GM06990 (cell line): ENCODE measurements around the gene CPTP.

Experiments used
- DNase-seq: peaks from one replicate; pipeline ENCODE4 v3.0.0-alpha.2; 2011; ENCODE audit not compliant: insufficient read length; ENCODE audit errors: extremely low read depth
- H3K27me3 ChIP-seq: replicated peaks from 2 replicates; pipeline ENCODE4 v1.6.0; 2011; ENCODE audit warnings: low read length; ENCODE audit not compliant: control insufficient read depth, insufficient read depth
- H3K36me3 ChIP-seq: 2 replicates; pipeline ENCODE4 v1.5.1; 2011; ENCODE audit warnings: low read length; ENCODE audit not compliant: control insufficient read depth, insufficient read depth
- H3K4me3 ChIP-seq: replicated peaks from 2 replicates; pipeline ENCODE4 v1.5.1; 2011; ENCODE audit warnings: low read depth, mild to moderate bottlenecking, control low read depth, low read length
- TF ChIP-seq, protein P1 (sequence below): IDR thresholded peaks from 2 replicates; pipeline ENCODE4 v1.5.1; 2011; ENCODE audit warnings: low read length, control low read depth, mild to moderate bottlenecking, inconsistent platforms; ENCODE audit not compliant: insufficient read depth, poor library complexity, severe bottlenecking

CPTP gene

DNA sequence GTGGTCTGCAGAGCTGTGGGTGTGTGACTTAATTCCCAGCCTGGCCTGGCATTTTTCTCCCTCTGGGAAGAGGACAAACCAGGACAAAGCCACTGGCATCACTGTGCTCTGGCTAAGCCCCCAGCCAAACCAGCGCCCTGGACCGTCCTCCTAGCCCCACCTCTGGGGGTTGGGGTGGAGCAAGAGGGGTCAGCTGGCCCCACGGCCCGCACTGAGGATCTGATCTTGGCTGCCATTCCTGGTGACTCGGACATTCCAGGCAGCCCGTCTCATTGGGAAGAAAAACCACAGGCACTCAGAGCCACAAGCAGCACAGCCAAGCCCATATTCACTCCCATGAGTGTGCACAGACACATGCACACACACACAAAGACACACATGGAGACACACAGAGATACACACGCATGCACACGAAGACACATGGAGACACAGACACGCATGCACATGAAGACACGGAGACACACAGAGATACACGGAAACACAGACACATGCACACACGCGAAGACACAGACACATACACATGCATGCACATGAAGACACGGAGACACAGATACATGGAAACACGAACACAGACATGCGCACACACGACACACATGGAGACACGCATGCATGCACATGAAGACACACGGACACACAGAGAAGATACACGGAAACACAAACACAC, 36.0 kb downstream of the CPTP start:
- Histone ChIP-seq H3K27me3 (no peaks in the 10 kb centered on the region), H3K4me3 (no peak overlapping the region), H3K36me3 (no peaks in the 10 kb centered on the region)
- no peak for DNase-seq
- TF ChIP-seq, protein P1, sequence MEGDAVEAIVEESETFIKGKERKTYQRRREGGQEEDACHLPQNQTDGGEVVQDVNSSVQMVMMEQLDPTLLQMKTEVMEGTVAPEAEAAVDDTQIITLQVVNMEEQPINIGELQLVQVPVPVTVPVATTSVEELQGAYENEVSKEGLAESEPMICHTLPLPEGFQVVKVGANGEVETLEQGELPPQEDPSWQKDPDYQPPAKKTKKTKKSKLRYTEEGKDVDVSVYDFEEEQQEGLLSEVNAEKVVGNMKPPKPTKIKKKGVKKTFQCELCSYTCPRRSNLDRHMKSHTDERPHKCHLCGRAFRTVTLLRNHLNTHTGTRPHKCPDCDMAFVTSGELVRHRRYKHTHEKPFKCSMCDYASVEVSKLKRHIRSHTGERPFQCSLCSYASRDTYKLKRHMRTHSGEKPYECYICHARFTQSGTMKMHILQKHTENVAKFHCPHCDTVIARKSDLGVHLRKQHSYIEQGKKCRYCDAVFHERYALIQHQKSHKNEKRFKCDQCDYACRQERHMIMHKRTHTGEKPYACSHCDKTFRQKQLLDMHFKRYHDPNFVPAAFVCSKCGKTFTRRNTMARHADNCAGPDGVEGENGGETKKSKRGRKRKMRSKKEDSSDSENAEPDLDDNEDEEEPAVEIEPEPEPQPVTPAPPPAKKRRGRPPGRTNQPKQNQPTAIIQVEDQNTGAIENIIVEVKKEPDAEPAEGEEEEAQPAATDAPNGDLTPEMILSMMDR, result no peak

DNA sequence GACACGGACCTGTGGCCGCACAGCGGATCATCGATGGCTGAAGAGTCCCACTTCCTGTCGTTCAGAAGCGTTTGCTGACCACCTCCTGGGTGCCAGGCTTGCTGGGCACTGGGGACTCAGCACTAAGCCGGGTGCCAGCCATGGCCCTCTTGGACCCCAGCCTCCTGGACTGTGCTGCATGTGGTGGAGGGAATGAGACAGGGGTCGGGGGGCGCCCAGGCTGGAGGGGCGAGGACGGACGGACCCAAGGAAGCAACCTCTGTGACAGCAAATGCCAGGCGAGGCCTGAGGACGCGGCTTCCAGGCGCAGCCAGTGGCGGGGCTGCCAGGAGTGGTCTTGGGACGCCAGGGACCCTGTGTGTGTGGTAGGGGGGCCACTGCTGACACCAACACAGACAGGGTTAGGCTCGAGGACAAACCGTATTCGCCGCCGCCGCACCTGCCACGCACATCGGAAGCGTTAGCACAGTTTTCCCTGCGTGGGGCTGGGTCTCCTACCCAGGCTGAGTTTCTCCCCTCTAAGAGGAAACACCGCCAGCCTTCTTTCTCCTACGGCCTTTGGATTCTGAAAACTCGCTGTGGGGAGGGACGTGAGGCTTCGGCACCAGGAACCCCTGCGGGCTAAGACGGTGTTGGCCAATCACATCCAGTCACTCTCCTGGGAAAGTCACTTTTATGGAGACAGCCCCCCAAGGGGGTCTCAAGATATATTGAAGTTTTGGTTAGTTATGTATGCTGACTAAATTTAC, 36.8 kb downstream of the CPTP start:
- no peaks in the 10 kb centered on the region for H3K27me3 ChIP-seq
- H3K36me3 ChIP-seq, result no peaks in the 10 kb centered on the region
- no peak overlapping the region for H3K4me3 ChIP-seq
- DNase-seq, result no peak
- TF ChIP-seq, protein P1, result no peak

DNA sequence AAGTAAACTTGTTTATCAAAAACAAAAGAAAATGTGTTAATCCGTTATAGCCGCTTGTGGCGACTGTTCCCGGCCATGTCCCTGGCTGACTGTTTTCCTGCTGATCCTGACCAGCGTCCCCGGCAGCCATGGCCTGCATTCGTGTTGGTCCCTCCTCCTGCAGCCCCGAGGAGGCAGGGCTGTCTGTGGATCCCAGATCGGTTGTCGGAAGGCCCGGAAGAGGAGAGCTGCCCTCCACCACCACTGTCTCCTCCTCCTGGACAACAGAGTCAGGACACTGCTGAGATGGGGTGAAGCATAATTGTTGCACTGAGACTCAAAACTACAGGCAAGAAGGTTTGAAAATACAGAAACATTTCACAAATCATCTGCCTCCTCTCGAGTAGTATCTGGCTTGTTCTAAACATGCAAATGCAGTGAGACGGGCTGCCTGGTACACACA, 37.4 kb downstream of the CPTP start:
- TF ChIP-seq, protein P1, result no peak
- no peak for DNase-seq
- Histone ChIP-seq H3K36me3 (no peaks in the 10 kb centered on the region), H3K4me3 (no peak overlapping the region), H3K27me3 (no peaks in the 10 kb centered on the region)

DNA sequence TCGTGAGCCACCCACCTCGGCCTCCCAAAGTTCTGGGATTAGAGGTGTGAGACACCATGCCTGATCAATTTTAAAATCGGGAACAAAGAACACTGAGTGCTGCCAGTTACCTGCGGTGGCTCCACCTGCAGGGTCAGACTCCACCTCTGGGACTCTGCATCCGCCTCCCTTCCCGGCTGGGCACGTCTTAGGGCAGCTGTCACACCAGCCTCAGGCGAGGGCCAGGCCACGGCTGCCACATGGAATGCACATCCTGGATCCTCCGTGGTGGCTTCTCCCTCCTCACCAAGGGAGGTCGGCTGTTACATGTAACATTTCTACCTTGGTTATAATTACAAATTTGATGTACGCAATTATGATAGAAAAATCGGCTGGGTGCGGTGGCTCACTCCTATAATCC, 39.7 kb downstream of the CPTP start:
- H3K4me3 ChIP-seq, result no peak overlapping the region
- H3K27me3 ChIP-seq, result no peaks in the 10 kb centered on the region
- TF ChIP-seq, protein P1, result no peak
- no peaks in the 10 kb centered on the region for H3K36me3 ChIP-seq
- no peak for DNase-seq

DNA sequence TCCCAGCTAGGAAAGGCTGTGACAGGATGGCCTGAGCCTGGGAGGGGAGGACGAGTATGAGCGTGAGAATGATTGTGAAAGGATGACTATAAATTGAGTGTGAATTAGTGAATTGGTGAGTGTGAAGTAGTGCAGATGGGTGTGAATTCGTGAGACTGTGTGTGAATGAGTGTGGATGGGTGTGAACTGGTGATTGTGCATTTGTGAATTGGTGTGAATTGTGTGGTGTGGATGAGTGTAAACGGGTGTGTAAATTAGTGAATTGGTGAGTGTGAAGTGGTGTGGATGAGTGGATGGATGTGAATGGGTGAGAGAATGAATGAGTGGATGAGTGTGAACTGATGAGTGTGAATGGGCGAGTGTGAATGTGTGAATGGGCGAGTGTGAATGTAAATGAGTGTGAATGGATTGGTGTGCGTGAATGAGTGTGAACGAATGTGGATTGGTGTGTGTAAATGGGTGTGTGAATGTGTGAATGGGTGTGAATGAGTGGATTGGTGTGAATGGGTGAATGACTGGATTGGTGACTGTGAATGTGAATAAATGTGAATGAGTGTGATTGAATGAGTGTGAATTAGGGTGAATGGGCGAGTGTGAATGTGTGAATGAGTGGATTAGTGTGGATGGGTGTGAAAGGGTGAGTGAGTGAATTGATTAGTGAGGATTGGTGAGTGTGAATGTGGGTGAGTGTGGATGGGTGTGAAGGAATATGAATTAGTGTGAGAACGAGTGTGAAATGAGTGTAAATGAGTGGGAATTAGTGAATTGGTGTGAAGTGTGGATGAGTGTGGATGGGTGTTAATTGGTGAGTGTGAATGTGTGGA, 41.5 kb downstream of the CPTP start:
- Histone ChIP-seq H3K36me3 (no peaks in the 10 kb centered on the region), H3K4me3 (no peak overlapping the region), H3K27me3 (no peaks in the 10 kb centered on the region)
- DNase-seq, result no peak
- TF ChIP-seq, protein P1, result no peak
